Effector memory CD8-positive, alpha-beta T cell (primary cell): ENCODE measurements around the gene CCND1.
A peak's percentile ranks its signal among the peaks of the same experiment; 100 is the strongest.

Experiments used
- ATAC-seq: fragments of 150-1000 bp; cut with Tn5 transposase; replicated peaks from 2 replicates; pipeline ENCODE4 v1.10.0; 2021; ENCODE audit warnings: mild to moderate bottlenecking, moderate library complexity
- DNase-seq, 3 experiments: peaks; one replicate each; pipeline ENCODE4 v3.0.0; 2021
- H3K27ac Mint-ChIP-seq, 2 donors: one replicate each; pipeline ENCODE4 v1.8.0; 2022; ENCODE audit warnings: mild to moderate bottlenecking in 2 of 2, mixed read lengths in 2 of 2, moderate library complexity in 2 of 2
- H3K27me3 Mint-ChIP-seq, 2 donors: one replicate each; pipeline ENCODE4 v1.8.0; 2022; ENCODE audit warnings: mixed read lengths in 2 of 2
- H3K36me3 Mint-ChIP-seq: one replicate; pipeline ENCODE4 v1.8.0; 2022; ENCODE audit warnings: mild to moderate bottlenecking, moderate library complexity, mixed read lengths; ENCODE audit not compliant: insufficient read depth
- H3K4me1 Mint-ChIP-seq, 2 donors: one replicate each; pipeline ENCODE4 v1.8.0; 2022; ENCODE audit warnings: low read depth in 2 of 2, mixed read lengths in 2 of 2
- H3K4me3 Mint-ChIP-seq, 2 donors: one replicate each; pipeline ENCODE4 v1.8.0; 2022; ENCODE audit warnings: mild to moderate bottlenecking in 2 of 2, mixed read lengths in 2 of 2, moderate library complexity in 2 of 2
- H3K9me3 Mint-ChIP-seq, 2 donors: one replicate each; pipeline ENCODE4 v1.8.0; 2022; ENCODE audit warnings: mixed read lengths in 2 of 2

The CCND1 gene

GRCh38 chr11:69703453-69703767 is 62.5 kb downstream of the CCND1 start:
- no peak overlapping the region for H3K27ac Mint-ChIP-seq
- no peak for DNase-seq
- H3K4me1 Mint-ChIP-seq, result peaks cover 3 to 12% of the 10 kb centered on the region in 2 donors
- H3K36me3 Mint-ChIP-seq, result no peaks in the 10 kb centered on the region
- H3K27me3 Mint-ChIP-seq, result peaks cover 56 to 70% of the 10 kb centered on the region in 2 donors
- no peak for ATAC-seq
- H3K4me3 Mint-ChIP-seq, result peak overlapping the region in 1 of 2 donors; percentile 44
- H3K9me3 Mint-ChIP-seq, result no peaks in the 10 kb centered on the region
